ENCODE measurements around the gene TEDC2.

DNA sequence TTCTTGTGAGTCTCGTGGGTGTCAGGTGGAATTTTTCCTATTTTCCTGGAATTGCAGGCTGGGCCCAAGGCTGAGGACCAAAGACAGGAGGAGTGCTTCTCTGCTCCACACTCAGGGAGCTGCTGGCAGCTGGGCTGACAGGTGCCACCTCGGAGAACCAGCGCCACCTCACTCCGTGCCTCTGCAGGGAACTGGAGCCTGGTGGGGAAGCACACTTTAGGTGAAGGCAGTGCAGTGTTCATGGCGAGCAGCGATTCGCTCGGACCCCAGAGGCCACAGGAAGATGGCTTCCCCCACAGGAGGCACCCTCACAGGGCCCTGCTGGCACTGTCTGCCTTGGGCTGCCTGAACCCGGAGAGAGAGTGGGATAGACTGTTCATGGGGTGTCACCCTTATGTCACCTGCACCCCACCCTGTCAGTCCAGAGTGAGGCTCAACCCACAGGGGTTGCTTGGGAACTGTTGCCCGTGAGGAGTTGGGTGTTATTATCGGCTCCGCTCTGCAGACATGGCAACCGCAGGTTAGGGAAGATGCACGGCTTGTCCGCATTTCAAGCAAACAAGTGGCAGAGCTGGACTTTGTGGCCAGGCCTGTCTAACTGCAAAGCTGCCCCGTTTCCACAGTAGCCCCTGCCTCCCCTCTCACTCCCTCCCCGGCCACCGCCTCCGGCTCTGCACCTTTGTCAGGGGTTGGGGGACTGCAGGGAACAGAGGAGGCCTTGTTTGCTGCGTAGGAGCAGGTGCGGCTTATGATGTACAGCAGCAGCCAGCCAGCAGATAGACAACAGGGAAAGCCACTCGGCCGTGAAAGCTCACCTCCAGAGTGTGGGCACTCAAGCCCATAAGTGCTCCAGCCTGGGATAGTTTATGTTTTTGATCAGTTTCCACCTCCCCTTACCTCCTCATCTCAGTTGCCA, 30.5 kb downstream of the TEDC2 start:
- TF ChIP-seq CTCF (IDR thresholded peaks at IDR 0.05), result no peak
- TF ChIP-seq POLR2A (IDR thresholded peaks at IDR 0.05), result no peak
